Effector memory CD4-positive, alpha-beta T cell (primary cell): ENCODE data around the gene UHRF1.

Source experiments
- DNase-seq, 3 donors: peaks; one replicate each; pipeline ENCODE4 v3.0.0-alpha.2; 2020
- H3K27ac ChIP-seq: 2 replicates; pipeline ENCODE4 v1.7.0; 2013; ENCODE audit warnings: mild to moderate bottlenecking, low read length, moderate library complexity; ENCODE audit not compliant: insufficient read depth, poor library complexity, severe bottlenecking
- H3K27me3 ChIP-seq: replicated peaks from 2 replicates; pipeline ENCODE4 v1.7.0; 2013; ENCODE audit warnings: mild to moderate bottlenecking, low read length; ENCODE audit not compliant: insufficient read depth, control insufficient read depth, poor library complexity, severe bottlenecking
- H3K36me3 ChIP-seq: 2 replicates; pipeline ENCODE4 v1.7.0; 2013; ENCODE audit warnings: mild to moderate bottlenecking, low read length, moderate library complexity; ENCODE audit not compliant: control insufficient read depth, insufficient read depth
- H3K4me1 ChIP-seq: 2 replicates; pipeline ENCODE4 v1.7.0; 2013; ENCODE audit warnings: low read length, mild to moderate bottlenecking; ENCODE audit not compliant: control insufficient read depth, insufficient read depth, poor library complexity, severe bottlenecking
- H3K4me3 ChIP-seq: 2 replicates; pipeline ENCODE4 v1.7.0; 2013; ENCODE audit warnings: low read length, low read depth, mild to moderate bottlenecking; ENCODE audit not compliant: insufficient read depth, poor library complexity, severe bottlenecking
- H3K9me3 ChIP-seq: 2 replicates; pipeline ENCODE4 v1.7.0; 2013; ENCODE audit warnings: mild to moderate bottlenecking, low read length, moderate library complexity; ENCODE audit not compliant: control insufficient read depth

UHRF1 gene

DNA sequence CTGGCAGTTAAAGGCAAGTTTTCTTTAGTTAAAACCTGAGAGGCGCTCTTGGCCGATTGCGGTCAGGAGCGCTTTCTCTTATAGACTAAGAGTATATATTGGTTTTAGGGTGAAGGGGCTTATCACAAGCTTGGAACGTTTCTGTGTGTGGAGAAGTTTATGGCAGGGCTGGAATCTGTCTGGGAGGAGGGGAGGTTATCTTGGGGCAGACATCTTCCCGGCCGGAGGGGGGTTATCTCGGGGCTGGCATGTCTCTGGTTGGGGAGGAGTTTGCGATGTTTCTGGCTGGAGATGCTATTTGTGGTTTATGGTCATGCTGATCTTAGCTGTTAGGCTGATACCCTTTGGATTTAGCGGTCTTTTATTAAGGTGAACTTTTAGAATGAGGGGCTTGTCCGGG lies 78.0 kb downstream of the UHRF1 start:
- Histone ChIP-seq H3K27me3 (no peaks in the 10 kb centered on the region), H3K4me3 (no peak overlapping the region), H3K9me3 (no peaks in the 10 kb centered on the region), H3K4me1 (no peaks in the 10 kb centered on the region), H3K27ac (no peak overlapping the region), H3K36me3 (no peaks in the 10 kb centered on the region)
- no peak for DNase-seq

GRCh38 chr19:4987692-4988370 lies 78.5 kb downstream of the UHRF1 start:
- Histone ChIP-seq H3K4me1 (no peaks in the 10 kb centered on the region), H3K9me3 (no peaks in the 10 kb centered on the region), H3K27ac (no peak overlapping the region), H3K4me3 (no peak overlapping the region), H3K36me3 (no peaks in the 10 kb centered on the region), H3K27me3 (no peaks in the 10 kb centered on the region)
- DNase-seq, result no peak

GRCh38 chr19:4988770-4989251 lies 79.5 kb downstream of the UHRF1 start:
- Histone ChIP-seq H3K4me3 (no peak overlapping the region), H3K27ac (no peak overlapping the region), H3K36me3 (no peaks in the 10 kb centered on the region), H3K9me3 (no peaks in the 10 kb centered on the region), H3K27me3 (no peaks in the 10 kb centered on the region), H3K4me1 (no peaks in the 10 kb centered on the region)
- DNase-seq, result no peak

DNA sequence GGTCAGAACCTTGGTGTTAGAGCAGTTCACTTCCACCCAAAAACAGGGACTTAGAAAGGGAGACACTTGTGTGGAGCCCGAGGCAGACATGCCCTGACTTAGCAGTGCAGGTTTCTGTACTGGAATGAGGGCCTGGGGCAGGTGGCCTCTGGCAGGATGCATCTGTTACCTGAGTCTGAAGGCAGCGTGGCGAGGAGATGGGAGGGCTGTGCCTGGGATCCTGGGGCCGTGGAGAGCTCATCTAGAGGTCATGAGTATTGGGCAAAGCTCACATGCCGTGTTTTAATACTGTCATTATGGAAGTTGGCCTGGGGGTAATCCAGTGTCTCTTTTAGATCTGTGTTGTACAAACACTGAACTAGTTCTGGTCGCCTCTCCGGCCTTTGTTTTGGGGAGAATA lies 81.0 kb downstream of the UHRF1 start:
- H3K4me3 ChIP-seq, result no peak overlapping the region
- H3K36me3 ChIP-seq, result no peaks in the 10 kb centered on the region
- no peaks in the 10 kb centered on the region for H3K4me1 ChIP-seq
- H3K27ac ChIP-seq, result no peak overlapping the region
- no peaks in the 10 kb centered on the region for H3K27me3 ChIP-seq
- DNase-seq, result no peak
- H3K9me3 ChIP-seq, result no peaks in the 10 kb centered on the region

DNA sequence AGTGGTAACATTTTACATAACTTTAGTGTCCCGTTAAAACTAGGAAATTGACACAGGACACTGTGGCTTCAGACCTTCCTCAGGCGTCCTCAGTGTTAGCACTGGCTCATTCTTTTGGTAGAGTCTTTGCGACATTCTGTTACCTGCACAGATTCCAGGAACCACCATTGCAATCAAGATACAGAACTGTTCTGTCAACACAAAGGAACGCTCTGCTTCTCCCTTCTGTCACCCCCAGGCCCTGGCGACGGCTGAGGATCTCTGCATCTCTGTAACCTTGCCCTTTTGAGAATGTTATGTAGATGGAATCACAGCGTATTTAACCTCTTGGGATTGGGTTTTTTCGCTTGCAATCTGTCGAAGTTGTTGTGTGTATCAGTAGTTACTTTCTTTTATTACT lies 82.2 kb downstream of the UHRF1 start:
- Histone ChIP-seq H3K36me3 (no peaks in the 10 kb centered on the region), H3K4me1 (no peaks in the 10 kb centered on the region), H3K27me3 (no peaks in the 10 kb centered on the region), H3K4me3 (no peak overlapping the region), H3K27ac (no peak overlapping the region), H3K9me3 (no peaks in the 10 kb centered on the region)
- no peak for DNase-seq

DNA sequence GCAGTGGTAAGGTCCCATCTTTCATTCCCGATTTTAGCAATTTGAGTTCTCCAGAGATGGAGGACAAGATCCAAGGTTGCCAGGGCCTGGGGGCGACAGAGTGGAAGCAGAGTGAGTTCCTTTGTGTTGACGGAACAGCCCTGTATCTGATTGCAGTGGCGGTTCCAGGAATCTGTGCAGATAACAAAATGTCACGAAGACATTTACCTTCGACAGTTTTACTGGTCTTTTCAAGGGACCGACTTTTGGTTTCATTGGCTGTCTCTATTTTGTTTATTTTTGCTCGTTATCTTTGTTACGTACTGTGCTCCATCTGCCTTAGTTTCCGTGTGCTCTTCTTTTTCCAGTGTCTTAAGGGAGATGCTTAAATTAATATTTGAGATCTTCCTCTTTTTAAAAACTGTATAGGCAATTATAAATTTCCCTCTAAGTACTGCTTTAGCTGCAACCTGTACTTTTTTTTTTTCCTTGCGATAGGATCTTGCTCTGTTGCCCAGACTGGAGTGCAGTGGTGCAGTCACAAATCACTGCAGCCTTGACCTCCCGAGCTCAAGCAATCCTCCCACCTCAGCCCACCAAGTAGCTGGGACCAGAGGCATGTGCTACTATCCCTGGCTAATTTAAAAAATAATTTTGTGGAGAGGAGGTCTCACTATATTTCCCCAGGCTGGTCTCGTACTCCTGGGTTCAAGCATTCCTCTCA lies 82.8 kb downstream of the UHRF1 start:
- Histone ChIP-seq H3K4me3 (no peak overlapping the region), H3K36me3 (no peaks in the 10 kb centered on the region), H3K27me3 (no peaks in the 10 kb centered on the region), H3K4me1 (no peaks in the 10 kb centered on the region), H3K9me3 (no peaks in the 10 kb centered on the region), H3K27ac (no peak overlapping the region)
- DNase-seq, result no peak

DNA sequence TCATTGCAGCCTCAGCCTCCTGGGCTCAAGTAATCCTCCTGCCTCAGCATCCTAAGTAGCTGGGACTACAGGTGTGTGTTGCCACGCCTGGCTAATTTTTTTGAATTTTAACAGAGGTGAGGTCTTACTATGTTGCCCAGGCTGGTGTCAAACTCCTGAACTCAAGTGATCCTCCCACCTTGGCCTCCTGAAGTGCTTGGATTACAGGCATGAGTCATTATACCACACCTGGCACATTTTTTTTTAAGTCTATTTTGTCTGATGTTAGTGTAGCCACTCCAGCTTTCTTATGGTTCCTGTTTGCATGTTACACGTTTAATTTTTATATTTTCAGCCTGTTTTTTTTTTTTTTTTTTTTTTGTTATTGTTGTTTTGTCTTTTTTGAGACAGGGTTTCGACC lies 84.4 kb downstream of the UHRF1 start:
- DNase-seq, result no peak
- Histone ChIP-seq H3K27ac (no peak overlapping the region), H3K27me3 (no peaks in the 10 kb centered on the region), H3K4me3 (no peak overlapping the region), H3K9me3 (no peaks in the 10 kb centered on the region), H3K36me3 (no peaks in the 10 kb centered on the region), H3K4me1 (no peaks in the 10 kb centered on the region)

- no peak for DNase-seq
- Histone ChIP-seq H3K27ac (no peak overlapping the region), H3K4me1 (no peaks in the 10 kb centered on the region)
Observed at GRCh38 chr19:4996701-4997100, 87.4 kb downstream of the UHRF1 start.

GRCh38 chr19:4997297-4997696 lies 88.0 kb downstream of the UHRF1 start:
- DNase-seq, result no peak
- no peaks in the 10 kb centered on the region for H3K27me3 ChIP-seq
- no peaks in the 10 kb centered on the region for H3K36me3 ChIP-seq
- no peak overlapping the region for H3K27ac ChIP-seq
- H3K4me1 ChIP-seq, result no peaks in the 10 kb centered on the region
- H3K4me3 ChIP-seq, result no peak overlapping the region
- H3K9me3 ChIP-seq, result no peaks in the 10 kb centered on the region

More at GRCh38 chr19:4996701-4997100, 87.4 kb downstream of the UHRF1 start:
- Histone ChIP-seq H3K36me3 (no peaks in the 10 kb centered on the region), H3K9me3 (no peaks in the 10 kb centered on the region), H3K4me3 (no peak overlapping the region), H3K27me3 (no peaks in the 10 kb centered on the region)

GRCh38 chr19:5000120-5000611 lies 90.9 kb downstream of the UHRF1 start:
- DNase-seq, result no peak
- no peaks in the 10 kb centered on the region for H3K27me3 ChIP-seq
- H3K9me3 ChIP-seq, result no peaks in the 10 kb centered on the region
- H3K36me3 ChIP-seq, result no peaks in the 10 kb centered on the region
- no peaks in the 10 kb centered on the region for H3K4me1 ChIP-seq
- no peak overlapping the region for H3K27ac ChIP-seq
- H3K4me3 ChIP-seq, result no peak overlapping the region
